HepG2 (cell line): Measurements from ENCODE around the gene VAC14. TPM values are rescaled to one million over a fixed set of nuclear protein-coding genes. Genes with fewer than 3 reads are reported as not detected.

ENCODE experiments used
- CCDC6 ChIP-seq: sonication (generic); formaldehyde crosslinking; IDR thresholded peaks from 2 replicates; pipeline ENCODE4 v1.8.1; 2022; ENCODE audit warnings: mild to moderate bottlenecking, missing genetic modification reagents, moderate library complexity
- HES4 ChIP-seq: sonication (generic); formaldehyde crosslinking; IDR thresholded peaks from 2 replicates; pipeline ENCODE4 v1.9.0; 2021; ENCODE audit warnings: mild to moderate bottlenecking, missing genetic modification reagents, borderline replicate concordance
- HNF4A ChIP-seq: sonication (generic); formaldehyde crosslinking; IDR thresholded peaks from 2 replicates; pipeline ENCODE4 v1.4.0; 2020; ENCODE audit warnings: missing genetic modification reagents
- KAT8 ChIP-seq: IDR thresholded peaks from 2 replicates; pipeline ENCODE4 v1.6.1; 2016; ENCODE audit warnings: missing genetic modification reagents, missing compliant biosample characterization
- KMT2B ChIP-seq: IDR thresholded peaks from 2 replicates; pipeline ENCODE4 v1.6.1; 2016; ENCODE audit warnings: missing genetic modification reagents, missing compliant biosample characterization
- LBX2 ChIP-seq: sonication (generic); formaldehyde crosslinking; IDR thresholded peaks from 2 replicates; pipeline ENCODE4 v1.5.0; 2020; ENCODE audit warnings: missing genetic modification reagents, mild to moderate bottlenecking, borderline replicate concordance
- MTF1 ChIP-seq: sonication (generic); formaldehyde crosslinking; IDR thresholded peaks from 2 replicates; pipeline ENCODE4 v1.5.0; 2020; ENCODE audit warnings: missing genetic modification reagents
- PHF8 ChIP-seq: sonication (generic); formaldehyde crosslinking; IDR thresholded peaks from 2 replicates; pipeline ENCODE4 v1.5.0; 2020; ENCODE audit warnings: missing genetic modification reagents
- POLR2G ChIP-seq: fragments of 200-400 bp; formaldehyde crosslinking; IDR thresholded peaks from 2 replicates; pipeline ENCODE4 v1.6.1; 2018; ENCODE audit warnings: mild to moderate bottlenecking, low read depth, low read length, moderate library complexity
- RFX1 ChIP-seq: fragments of 450-650 bp; IDR thresholded peaks from 2 replicates; pipeline ENCODE4 v1.6.1; 2017
- SNRNP70 ChIP-seq: fragments of 200-400 bp; formaldehyde crosslinking; IDR thresholded peaks from 2 replicates; pipeline ENCODE4 v1.6.1; 2017; ENCODE audit warnings: mild to moderate bottlenecking, low read depth, low read length, moderate library complexity
- THAP9 ChIP-seq: sonication (generic); formaldehyde crosslinking; IDR thresholded peaks from 2 replicates; pipeline ENCODE4; 2020; ENCODE audit warnings: missing genetic modification reagents, mild to moderate bottlenecking, borderline replicate concordance
- ZNF510 ChIP-seq: sonication (generic); formaldehyde crosslinking; IDR thresholded peaks from 2 replicates; pipeline ENCODE4 v1.4.0; 2020; ENCODE audit warnings: low read depth, mild to moderate bottlenecking, missing genetic modification reagents
- ZNF709 ChIP-seq: sonication (generic); formaldehyde crosslinking; IDR thresholded peaks from 2 replicates; pipeline ENCODE4 v1.5.0; 2020; ENCODE audit warnings: mild to moderate bottlenecking, missing genetic modification reagents
- ZSCAN29 ChIP-seq: sonication (generic); formaldehyde crosslinking; conservative IDR thresholded peaks from 2 replicates; pipeline ENCODE4 v1.4.0; 2020; ENCODE audit warnings: mild to moderate bottlenecking, missing genetic modification reagents
- polyA plus RNA-seq, 8 experiments: library from polyadenylated mRNA; depleted of rRNA in 3 of 8; stranded (reverse) in 7 of 8; unstranded in 1 of 8; fragments of >200 nt; fragmentation: Illumina TruSeq in 4 of 8; extraction: Trizol in 4 of 8; gene quantifications; 2 replicates each; pipeline versions ENCODE4 v1.2.1 to v1.2.3, GENCODE V29; 2011 to 2016; ENCODE audit warnings: low read depth in 4 of 8, missing spikeins in 1 of 8, mixed read lengths in 1 of 8; ENCODE audit not compliant: insufficient read depth in 1 of 8
- total RNA-seq, 5 experiments: library from RNA; depleted of rRNA; stranded (reverse); fragments of >200 nt; fragmentation: Illumina TruSeq; extraction: Trizol; gene quantifications; 2 replicates each; pipeline ENCODE4 v1.2.3, GENCODE V29; 2016; ENCODE audit warnings: low read depth in 1 of 5
- TF ChIP-seq, protein P1 (sequence below): sonication (generic); formaldehyde crosslinking; IDR thresholded peaks from 2 replicates; pipeline ENCODE4 v1.5.0; 2020; ENCODE audit warnings: mild to moderate bottlenecking, missing genetic modification reagents, borderline replicate concordance
- TF ChIP-seq, protein P2 (sequence below): IDR thresholded peaks from 2 replicates; pipeline ENCODE4 v1.6.1; 2016; ENCODE audit warnings: low read depth, borderline replicate concordance

Gene VAC14
- total and polyA plus RNA-seq, 2 of the 13 experiments (the other 11 are each of a cell fraction or from before 2014, with no cell fraction given), result 23.5 to 24.6 TPM

- TF ChIP-seq LBX2 (CRISPR knock-in tag) (no peak), THAP9 (peak; percentile 58), CCDC6 (CRISPR knock-in tag) (peak; percentile 82; the same call in 1 of the 2 replicates), HES4 (CRISPR knock-in tag) (peak; percentile 31; the same call in 1 of the 2 replicates), MTF1 (CRISPR knock-in tag) (0 out of 2 replicates have a peak, but pooled peaks have one; percentile 31), ZSCAN29 (CRISPR knock-in tag) (no peak; the same call in 1 of the 2 replicates), PHF8 (CRISPR knock-in tag) (peak; percentile 59), HNF4A (CRISPR knock-in tag) (peak; percentile 79), KAT8 (CRISPR knock-in tag) (no peak; the same call in 1 of the 2 replicates), RFX1 (no peak), SNRNP70 (no peak), KMT2B (CRISPR knock-in tag) (no peak; the same call in 1 of the 2 replicates), POLR2G (peak; percentile 83), ZNF510 (CRISPR knock-in tag) (no peak; the same call in 1 of the 2 replicates), ZNF709 (CRISPR knock-in tag) (0 out of 2 replicates have a peak, but pooled peaks have one; percentile 93)
- TF ChIP-seq, protein P1, sequence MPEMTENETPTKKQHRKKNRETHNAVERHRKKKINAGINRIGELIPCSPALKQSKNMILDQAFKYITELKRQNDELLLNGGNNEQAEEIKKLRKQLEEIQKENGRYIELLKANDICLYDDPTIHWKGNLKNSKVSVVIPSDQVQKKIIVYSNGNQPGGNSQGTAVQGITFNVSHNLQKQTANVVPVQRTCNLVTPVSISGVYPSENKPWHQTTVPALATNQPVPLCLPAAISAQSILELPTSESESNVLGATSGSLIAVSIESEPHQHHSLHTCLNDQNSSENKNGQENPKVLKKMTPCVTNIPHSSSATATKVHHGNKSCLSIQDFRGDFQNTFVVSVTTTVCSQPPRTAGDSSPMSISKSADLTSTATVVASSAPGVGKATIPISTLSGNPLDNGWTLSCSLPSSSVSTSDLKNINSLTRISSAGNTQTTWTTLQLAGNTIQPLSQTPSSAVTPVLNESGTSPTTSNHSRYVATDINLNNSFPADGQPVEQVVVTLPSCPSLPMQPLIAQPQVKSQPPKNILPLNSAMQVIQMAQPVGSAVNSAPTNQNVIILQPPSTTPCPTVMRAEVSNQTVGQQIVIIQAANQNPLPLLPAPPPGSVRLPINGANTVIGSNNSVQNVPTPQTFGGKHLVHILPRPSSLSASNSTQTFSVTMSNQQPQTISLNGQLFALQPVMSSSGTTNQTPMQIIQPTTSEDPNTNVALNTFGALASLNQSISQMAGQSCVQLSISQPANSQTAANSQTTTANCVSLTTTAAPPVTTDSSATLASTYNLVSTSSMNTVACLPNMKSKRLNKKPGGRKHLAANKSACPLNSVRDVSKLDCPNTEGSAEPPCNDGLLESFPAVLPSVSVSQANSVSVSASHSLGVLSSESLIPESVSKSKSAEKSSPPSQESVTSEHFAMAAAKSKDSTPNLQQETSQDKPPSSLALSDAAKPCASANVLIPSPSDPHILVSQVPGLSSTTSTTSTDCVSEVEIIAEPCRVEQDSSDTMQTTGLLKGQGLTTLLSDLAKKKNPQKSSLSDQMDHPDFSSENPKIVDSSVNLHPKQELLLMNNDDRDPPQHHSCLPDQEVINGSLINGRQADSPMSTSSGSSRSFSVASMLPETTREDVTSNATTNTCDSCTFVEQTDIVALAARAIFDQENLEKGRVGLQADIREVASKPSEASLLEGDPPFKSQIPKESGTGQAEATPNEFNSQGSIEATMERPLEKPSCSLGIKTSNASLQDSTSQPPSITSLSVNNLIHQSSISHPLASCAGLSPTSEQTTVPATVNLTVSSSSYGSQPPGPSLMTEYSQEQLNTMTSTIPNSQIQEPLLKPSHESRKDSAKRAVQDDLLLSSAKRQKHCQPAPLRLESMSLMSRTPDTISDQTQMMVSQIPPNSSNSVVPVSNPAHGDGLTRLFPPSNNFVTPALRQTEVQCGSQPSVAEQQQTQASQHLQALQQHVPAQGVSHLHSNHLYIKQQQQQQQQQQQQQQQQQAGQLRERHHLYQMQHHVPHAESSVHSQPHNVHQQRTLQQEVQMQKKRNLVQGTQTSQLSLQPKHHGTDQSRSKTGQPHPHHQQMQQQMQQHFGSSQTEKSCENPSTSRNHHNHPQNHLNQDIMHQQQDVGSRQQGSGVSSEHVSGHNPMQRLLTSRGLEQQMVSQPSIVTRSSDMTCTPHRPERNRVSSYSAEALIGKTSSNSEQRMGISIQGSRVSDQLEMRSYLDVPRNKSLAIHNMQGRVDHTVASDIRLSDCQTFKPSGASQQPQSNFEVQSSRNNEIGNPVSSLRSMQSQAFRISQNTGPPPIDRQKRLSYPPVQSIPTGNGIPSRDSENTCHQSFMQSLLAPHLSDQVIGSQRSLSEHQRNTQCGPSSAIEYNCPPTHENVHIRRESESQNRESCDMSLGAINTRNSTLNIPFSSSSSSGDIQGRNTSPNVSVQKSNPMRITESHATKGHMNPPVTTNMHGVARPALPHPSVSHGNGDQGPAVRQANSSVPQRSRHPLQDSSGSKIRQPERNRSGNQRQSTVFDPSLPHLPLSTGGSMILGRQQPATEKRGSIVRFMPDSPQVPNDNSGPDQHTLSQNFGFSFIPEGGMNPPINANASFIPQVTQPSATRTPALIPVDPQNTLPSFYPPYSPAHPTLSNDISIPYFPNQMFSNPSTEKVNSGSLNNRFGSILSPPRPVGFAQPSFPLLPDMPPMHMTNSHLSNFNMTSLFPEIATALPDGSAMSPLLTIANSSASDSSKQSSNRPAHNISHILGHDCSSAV (CRISPR knock-in tag), result no peak
- TF ChIP-seq, protein P2, sequence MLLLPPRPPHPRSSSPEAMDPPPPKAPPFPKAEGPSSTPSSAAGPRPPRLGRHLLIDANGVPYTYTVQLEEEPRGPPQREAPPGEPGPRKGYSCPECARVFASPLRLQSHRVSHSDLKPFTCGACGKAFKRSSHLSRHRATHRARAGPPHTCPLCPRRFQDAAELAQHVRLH (CRISPR knock-in tag), result 0 out of 2 replicates have a peak, but pooled peaks have one; percentile 1
Observed at GRCh38 chr16:70681382-70682238, 119.3 kb downstream of the VAC14 start (continued).
